Lower leg skin (tissue), 3 donors: Measurements from ENCODE around the gene CALHM3.

ENCODE experiments used
- POLR2A ChIP-seq, 2 donors: fragments of 450-650 bp; IDR thresholded peaks; one replicate each; pipeline ENCODE4 v1.6.1; 2016 to 2017; ENCODE audit warnings: antibody characterized with exemption in 2 of 2, mild to moderate bottlenecking in 1 of 2, moderate library complexity in 1 of 2
- TF ChIP-seq, protein P1 (sequence below), 3 donors: fragments of 450-650 bp; IDR thresholded peaks; one replicate each; pipeline ENCODE4 v1.5.1; 2016; ENCODE audit warnings: antibody characterized with exemption in 3 of 3, mild to moderate bottlenecking in 3 of 3, moderate library complexity in 2 of 3

DNA sequence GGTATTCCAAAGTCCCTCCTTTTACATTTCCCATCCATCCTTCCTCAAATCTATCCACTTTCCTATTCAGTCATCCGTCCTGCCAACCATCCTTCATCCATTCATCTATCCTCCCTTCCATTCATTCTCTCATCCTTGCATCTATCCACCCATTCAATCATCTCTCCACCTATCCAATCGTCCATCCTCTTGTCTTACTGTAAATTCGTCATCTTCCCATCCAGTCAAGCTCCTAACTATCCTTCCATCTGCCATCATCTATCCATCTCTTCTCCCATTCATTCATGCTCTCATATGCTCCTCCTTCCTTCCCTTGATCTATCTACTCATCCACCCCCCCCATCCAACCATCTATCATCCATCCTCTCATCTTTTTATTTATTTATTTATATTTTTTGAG is 5.0 kb downstream of the CALHM3 start:
- TF ChIP-seq POLR2A (IDR thresholded peaks at IDR 0.05) = no peak
- TF ChIP-seq, protein P1, sequence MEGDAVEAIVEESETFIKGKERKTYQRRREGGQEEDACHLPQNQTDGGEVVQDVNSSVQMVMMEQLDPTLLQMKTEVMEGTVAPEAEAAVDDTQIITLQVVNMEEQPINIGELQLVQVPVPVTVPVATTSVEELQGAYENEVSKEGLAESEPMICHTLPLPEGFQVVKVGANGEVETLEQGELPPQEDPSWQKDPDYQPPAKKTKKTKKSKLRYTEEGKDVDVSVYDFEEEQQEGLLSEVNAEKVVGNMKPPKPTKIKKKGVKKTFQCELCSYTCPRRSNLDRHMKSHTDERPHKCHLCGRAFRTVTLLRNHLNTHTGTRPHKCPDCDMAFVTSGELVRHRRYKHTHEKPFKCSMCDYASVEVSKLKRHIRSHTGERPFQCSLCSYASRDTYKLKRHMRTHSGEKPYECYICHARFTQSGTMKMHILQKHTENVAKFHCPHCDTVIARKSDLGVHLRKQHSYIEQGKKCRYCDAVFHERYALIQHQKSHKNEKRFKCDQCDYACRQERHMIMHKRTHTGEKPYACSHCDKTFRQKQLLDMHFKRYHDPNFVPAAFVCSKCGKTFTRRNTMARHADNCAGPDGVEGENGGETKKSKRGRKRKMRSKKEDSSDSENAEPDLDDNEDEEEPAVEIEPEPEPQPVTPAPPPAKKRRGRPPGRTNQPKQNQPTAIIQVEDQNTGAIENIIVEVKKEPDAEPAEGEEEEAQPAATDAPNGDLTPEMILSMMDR (IDR thresholded peaks at IDR 0.05) = no peak
